HG02642 (cell line): ENCODE measurements around the gene PARD3.

Experiments
- ATAC-seq: cut with Tn5 transposase; IDR thresholded peaks from one replicate; pipeline ENCODE4 v1.9.1; 2021; ENCODE audit warnings: mild to moderate bottlenecking; ENCODE audit not compliant: unreplicated experiment, poor library complexity

The PARD3 gene

DNA sequence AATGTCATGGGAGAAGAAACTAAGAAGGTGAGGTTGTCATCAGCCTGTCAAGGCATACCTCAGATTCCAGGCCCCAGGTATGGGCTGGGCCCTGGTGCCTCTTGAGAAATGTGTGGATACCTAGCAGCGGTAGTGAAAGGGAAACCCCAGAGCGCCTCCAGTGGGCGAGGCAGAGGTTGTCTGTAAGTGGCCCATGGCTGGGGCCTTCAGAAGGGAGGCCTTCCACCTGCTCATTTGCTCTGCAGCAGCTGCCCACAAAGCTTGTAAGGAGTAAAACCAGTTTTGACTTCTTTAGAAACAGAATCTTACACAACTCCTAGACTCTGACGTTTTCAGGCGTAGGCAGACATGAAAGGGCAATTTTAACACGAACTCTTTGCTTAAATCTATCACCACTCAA, 509.9 kb downstream of the PARD3 start:
- ATAC-seq: no peak

DNA sequence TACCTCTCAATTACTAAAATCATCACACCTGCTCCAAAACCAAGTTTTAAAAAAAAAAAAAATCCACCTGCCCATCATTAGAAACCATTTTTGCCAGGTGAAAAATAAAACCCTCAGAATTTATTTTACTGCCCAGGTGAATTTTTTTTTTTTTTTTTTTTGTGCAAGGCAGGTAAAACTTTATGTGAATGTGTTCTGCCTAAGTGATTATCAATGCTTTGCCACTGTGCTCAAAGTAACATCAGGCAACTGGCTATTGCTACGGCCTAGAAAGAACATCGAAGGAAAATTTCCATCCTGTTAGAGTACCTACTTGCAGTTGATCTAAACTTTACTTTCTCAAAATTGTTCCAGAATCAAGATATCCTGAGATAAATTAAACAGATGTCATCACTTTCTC, 512.1 kb downstream of the PARD3 start:
- ATAC-seq: no peak

DNA sequence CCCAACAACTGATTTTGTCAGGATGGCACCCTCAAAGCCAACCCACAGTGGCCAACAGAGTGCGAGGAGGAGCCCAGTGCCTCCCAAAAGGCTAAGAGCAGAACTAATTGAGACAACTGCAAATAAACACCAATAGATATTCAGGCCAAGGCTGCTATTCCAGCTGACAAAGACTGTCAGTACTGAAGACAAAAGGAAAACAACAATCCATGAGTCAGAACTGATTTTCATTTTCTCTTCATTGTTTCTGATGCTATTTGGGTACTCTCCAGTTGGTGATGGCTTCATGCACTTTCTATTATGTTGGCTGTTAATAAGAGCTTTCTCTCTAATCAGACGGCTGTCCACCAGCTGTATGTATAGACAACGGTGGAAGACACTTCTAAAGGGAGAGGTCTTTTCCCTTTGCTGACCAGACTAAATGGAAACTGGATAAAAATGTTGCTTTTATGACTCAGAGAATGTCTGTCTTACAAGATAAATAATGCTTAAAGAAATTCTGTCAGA, 515.9 kb downstream of the PARD3 start:
- ATAC-seq: no peak

DNA sequence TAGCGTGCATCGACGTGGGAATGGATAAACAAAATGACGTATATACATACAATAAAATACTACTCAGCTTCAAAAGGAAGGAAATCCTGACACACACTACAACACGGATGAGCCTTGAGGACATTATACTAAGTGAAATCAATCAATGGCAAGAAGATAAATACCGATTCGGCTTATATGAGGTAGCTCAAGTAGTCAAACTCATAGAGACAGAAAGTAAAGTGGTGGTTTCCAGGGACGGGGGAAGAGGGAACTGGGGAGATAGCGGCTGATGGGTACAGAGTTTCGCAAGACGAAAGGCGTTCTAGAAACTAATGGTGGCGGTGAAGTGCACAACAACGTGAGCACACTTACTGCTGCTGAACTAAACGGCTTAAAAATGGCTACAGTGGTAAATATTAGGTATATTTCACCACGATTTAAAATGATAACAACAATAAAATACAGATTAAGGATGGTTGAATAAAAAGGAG, 516.7 kb downstream of the PARD3 start:
- no peak for ATAC-seq

DNA sequence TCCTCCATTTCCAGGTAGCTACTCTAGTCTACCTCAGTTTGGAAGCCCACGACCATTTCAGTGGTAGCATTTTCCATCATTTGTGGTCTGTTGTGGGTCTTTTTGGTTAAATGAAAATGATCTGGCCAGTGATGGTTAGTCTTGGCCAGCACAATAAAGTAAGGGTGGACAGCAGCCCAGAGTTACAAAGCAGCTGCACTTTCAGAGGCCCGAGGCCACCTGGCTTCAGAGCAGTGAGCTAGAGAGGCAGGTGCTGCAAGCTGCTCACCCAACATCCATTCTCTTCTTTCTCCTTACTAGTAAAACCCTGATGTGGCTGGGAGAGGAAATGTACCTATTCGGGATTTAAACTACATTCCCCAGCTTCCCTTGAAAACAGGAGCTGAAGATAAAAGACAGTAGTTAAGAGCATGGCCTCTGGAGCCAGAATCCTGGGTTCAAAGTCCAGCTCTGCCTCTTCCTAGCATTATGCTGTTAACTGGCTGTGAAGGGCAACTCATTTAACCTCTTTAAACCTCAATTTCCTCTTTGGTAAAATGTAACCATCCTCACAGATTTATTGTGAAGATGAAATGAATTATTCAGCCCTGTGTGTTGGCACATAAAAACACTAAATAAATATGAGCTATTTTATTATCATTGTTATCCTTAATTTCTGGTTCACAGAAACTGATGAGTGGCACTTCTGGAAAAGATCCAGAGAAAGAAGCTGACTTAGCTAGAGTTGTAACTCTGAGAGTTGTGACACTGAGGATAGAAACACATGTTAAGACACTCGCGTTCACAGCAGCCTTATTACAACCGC, 517.4 kb downstream of the PARD3 start:
- ATAC-seq: no peak

DNA sequence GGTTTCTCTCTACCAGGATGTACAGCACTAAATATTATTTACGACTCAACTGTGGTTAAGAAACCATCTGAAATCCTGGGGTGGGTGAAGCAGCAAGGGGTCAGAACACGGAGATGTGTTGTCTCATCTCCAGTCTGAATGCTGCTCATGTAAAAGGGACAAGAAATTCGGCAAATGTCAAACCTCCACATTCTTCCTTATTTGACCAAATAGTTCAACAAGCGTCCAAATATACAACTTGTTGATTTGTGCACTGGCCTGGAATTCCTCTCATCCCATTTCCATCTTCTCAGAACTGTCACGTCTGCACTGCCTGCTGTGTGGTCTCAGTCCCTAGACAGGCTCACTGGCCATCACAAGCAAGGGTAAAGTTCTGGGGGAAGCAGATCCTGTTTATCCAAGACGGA, 520.0 kb downstream of the PARD3 start:
- ATAC-seq: no peak

- no peak for ATAC-seq
Observed at GRCh38 chr10:34294137-34294536, 521.0 kb downstream of the PARD3 start.

- no peak for ATAC-seq
Observed at GRCh38 chr10:34292675-34293074, 522.4 kb downstream of the PARD3 start.

DNA sequence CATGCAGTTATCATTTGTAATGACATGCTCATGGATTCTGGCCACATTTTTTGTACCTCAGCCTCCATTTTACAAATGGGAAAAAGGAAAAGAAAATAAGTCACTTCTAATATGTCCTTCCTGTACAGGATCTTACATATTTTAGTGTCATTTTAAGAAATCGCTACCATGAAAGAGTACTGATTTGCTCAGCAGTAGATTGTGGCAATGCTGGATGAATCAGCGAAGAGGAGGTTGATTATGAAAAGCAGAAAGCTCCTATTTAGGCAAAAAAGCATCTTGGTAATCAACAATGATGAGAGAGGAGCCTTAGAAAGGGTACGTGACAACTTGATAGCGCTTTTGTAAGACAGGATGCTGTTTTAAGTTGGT, 522.9 kb downstream of the PARD3 start:
- ATAC-seq: no peak

GRCh38 chr10:34291466-34292193, 523.5 kb downstream of the PARD3 start:
- ATAC-seq: peak; percentile 84

- ATAC-seq: no peak
Observed at GRCh38 chr10:34290412-34291081, 524.5 kb downstream of the PARD3 start.

DNA sequence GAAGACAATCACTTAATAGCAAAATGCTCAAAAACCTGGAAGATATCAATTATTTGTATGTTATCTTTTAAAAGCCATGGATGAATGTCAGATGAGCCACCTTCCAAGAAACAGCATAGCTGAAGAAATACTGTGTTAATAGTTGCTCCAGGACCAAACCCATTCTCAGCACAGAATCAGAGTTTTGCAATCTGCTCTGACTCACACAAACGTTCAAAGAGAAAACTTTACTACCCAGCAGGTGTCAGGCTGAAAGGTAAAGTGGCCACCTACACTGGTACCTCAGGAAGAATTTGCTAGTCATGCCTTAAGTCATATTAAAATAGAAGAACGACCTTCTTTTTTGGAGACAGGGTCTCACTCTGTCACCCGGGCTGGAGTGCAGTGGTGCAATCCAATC, 526.5 kb downstream of the PARD3 start:
- no peak for ATAC-seq

DNA sequence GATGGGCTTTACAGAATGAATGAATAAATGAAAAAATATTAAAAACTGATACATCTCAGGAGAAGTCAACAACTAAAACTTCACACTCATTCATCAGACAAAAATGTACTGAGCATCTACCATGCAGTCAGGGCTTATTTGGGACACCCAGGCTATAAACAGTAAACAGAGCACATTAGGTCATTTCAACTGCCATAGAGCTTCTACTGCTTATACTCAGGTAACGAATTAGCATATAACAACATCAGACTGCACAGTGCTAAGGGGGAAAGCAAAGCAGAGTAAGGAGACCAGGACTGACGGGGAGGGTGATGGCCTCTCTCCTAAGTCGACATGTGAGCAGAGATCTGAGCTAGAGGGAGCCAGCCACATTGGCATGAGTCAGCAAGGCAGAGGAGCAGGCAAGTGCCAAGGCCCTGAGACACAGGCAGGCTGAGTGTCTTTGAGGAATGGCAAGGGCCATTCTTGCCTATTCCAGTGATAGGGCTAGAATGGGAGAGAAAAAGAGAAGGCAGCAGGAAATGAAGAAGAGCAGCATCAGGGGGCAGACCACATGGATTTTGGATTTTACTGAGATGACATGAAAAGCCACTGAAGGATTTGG, 528.9 kb downstream of the PARD3 start:
- ATAC-seq: no peak

DNA sequence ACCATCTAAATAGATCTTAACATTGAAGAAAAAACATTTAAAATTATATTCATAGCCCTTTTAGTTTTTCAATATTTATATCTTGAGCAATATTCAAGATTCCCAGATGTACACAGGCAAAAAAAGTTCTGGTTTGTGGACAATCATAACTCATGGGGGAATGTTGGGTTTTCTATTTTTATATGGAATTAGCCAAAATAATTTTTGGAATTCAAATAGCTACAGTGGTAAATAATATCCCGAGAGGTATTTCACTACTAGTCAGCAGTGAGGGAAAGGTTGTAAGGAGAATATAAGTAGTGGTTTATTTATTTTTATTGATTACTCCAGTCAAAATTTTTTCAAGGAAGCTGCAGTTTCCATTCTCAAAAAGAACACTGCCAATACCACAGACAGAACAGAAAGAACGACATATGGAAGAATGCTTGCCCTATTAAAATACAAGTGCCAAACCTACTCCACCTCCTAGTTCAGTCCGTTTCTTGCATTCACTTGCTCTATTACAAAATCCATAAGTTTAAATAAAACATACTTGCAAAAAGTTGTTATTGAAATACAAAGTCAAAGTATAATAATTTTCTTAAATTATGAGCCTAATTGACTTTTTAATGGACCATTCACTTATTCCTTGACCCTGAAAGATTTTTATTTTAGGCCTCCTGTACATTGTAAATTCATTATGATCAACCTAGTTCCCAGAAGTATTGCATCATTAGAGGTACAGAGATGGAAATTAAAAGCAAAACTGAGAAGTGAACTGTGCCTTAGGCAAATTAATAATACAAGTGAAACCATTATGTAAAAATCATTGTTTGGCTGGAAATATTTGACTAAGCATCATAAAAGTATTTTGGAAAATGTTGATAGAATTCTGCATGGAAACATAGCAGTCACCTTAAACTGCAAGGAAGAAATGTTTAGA, 533.2 kb downstream of the PARD3 start:
- ATAC-seq: no peak

DNA sequence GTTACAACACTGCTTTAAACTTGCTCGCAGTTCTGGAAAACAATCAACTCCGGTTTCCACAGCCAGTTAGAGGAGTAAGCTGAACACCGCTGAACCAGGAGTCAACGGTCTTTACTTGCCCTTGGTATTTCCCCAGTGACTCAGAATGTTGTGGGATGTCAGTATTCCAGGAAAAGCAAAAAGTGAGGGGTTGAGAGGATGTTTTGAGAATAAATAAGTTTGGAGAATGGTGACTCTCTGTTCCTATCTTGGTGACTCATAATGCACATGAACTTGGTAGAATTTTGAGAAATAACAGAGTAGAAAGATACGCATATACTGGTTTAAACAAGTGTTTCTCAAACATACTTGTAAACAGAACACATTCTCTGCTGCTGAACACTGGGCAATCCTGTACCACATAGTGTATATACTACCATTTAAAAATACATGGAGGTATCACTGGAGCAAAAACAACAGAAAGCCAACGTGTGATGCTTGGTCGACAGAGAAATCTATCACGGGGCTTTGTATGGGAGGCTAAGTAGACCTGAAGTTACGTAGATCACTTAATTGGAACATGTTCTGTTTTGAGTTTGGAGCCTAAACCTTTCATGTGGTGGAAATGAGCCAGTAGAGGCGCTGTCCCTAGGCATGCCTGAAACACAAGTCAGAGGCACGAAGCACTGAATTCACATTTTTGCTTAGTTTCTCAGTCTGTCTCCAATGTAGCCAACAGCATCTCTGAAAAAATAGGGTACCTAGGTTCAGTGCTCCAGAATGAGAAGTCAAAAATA, 534.3 kb downstream of the PARD3 start:
- ATAC-seq: no peak

GRCh38 chr10:34275626-34276130, 539.4 kb downstream of the PARD3 start:
- no peak for ATAC-seq

DNA sequence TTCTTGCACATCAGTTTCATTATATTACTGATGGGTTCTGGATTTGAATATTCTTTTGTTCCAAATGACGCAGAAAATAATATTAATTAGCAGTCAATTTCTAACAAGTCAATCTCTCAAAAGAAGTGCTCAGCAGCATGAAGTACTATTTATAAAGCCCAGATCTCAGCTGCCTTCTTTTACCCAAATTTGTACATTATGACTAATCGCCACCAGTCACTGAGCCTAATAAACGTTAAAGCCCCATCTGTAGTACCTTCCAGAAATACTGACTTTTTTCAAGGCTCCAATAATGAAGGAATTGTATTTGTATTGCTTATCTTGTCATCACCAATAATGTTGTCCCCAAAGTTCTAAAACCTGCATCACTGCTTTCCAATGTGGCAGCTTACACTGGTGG, 540.2 kb downstream of the PARD3 start:
- ATAC-seq: no peak

GRCh38 chr10:34273340-34273739, 541.8 kb downstream of the PARD3 start:
- no peak for ATAC-seq

- ATAC-seq: no peak
Observed at GRCh38 chr10:34272316-34272715, 542.8 kb downstream of the PARD3 start.
